ENCODE results near the gene GRK1. TPM values are rescaled to one million over a fixed set of nuclear protein-coding genes. Genes with fewer than 3 reads are reported as not detected.

Gene GRK1
- total and polyA plus RNA-seq, 2 of the 4 experiments (the other 2 are of a cell fraction), result not detected

- 0 out of 2 replicates have a peak, but pooled peaks cover 4% of the 10 kb centered on the region for H4K20me1 ChIP-seq (ENCODE audit: insufficient read depth, low read length)
- H2BK120ac ChIP-seq (ENCODE audit: low read depth, low read length), result no peak overlapping the region
- H2BK20ac ChIP-seq (ENCODE audit: low read depth, low read length), result no peak overlapping the region
- H3K9me1 ChIP-seq (ENCODE audit: insufficient read depth, low read length), result peaks cover 6% of the 10 kb centered on the region; the same call in 1 of the 2 replicates
- H2BK5ac ChIP-seq (ENCODE audit: low read depth, low read length, poor library complexity, severe bottlenecking), result no peak overlapping the region
- no peak overlapping the region for H2AK9ac ChIP-seq (replicated peaks; ENCODE audit: low read depth, low read length, poor library complexity)
- no peak overlapping the region for H4K91ac ChIP-seq (ENCODE audit: insufficient read depth, low read depth, low read length)
- H4K8ac ChIP-seq (ENCODE audit: low read depth in 2 of 2, low read length in 2 of 2), result no peak overlapping the region
- ChIA-PET CTCF (no interaction called here), POLR2A (ENCODE audit: unreplicated experiment) (no interaction called here)
- H3K27me3 ChIP-seq (ENCODE audit: control insufficient read depth, insufficient read depth, low read length), result peaks cover 40% of the 10 kb centered on the region
- dilution Hi-C loops (cut with HindIII; ENCODE audit: low sequenced_read_pairs, unreplicated experiment) (no loop called here), in situ Hi-C loops (cut with MboI; ENCODE audit: low sequenced_read_pairs) (no loop called here), intact Hi-C loops (cut with micrococcal nuclease) (no loop called here)
- no peak overlapping the region for H3K23ac ChIP-seq (ENCODE audit: low read depth, low read length)
- no peak overlapping the region for H3K4me2 ChIP-seq (ENCODE audit: low read depth, low read length)
- no peak overlapping the region for H2BK15ac ChIP-seq (ENCODE audit: low read depth, low read length)
- no peak overlapping the region for H3K27ac ChIP-seq (ENCODE audit: insufficient read depth, low read length)
- no peak for DNase-seq
- H3K36me3 ChIP-seq (ENCODE audit: control insufficient read depth, insufficient read depth, low read length), result no peaks in the 10 kb centered on the region
- H3K9ac ChIP-seq (ENCODE audit: low read depth, low read length), result no peak overlapping the region
- no peak overlapping the region for H3K4ac ChIP-seq (ENCODE audit: low read depth, low read length)
- no peak overlapping the region for H3K18ac ChIP-seq (ENCODE audit: low read depth, low read length)
- H2AFZ ChIP-seq (replicated peaks; ENCODE audit: low read length, poor library complexity), result no peak overlapping the region
- no peaks in the 10 kb centered on the region for H3K4me1 ChIP-seq (ENCODE audit: control insufficient read depth, insufficient read depth, low read length)
- H3K9me3 ChIP-seq (ENCODE audit: control insufficient read depth, insufficient read depth, low read length), result no peaks in the 10 kb centered on the region
- H3K56ac ChIP-seq (ENCODE audit: extremely low read depth, insufficient read depth, low read length), result no peak overlapping the region
- no TSS peak for BruUV-seq (replicated peaks)
- no peak for ATAC-seq (ENCODE audit: low read depth)
- H3K14ac ChIP-seq (replicated peaks; ENCODE audit: low read depth, low read length), result no peak overlapping the region
- no peak overlapping the region for H4K5ac ChIP-seq (ENCODE audit: low read depth, low read length)
- TF ChIP-seq RFX5 (IDR thresholded peaks at IDR 0.05; ENCODE audit: low read depth, low read length) (no peak), CEBPB (IDR thresholded peaks at IDR 0.05; ENCODE audit: low read depth, low read length) (no peak), RCOR1 (IDR thresholded peaks at IDR 0.05; ENCODE audit: insufficient replicate concordance, low read length) (no peak), RAD21 (IDR thresholded peaks at IDR 0.05; ENCODE audit: low read length) (no peak), USF2 (IDR thresholded peaks at IDR 0.05; ENCODE audit: low read depth, low read length) (no peak), ELK1 (IDR thresholded peaks at IDR 0.05; ENCODE audit: borderline replicate concordance, low read depth, low read length) (no peak), MXI1 (IDR thresholded peaks at IDR 0.05; ENCODE audit: borderline replicate concordance, low read depth, low read length) (no peak), CHD1 (IDR thresholded peaks at IDR 0.05; ENCODE audit: low read depth, low read length) (no peak), SMC3 (IDR thresholded peaks at IDR 0.05; ENCODE audit: low read depth, low read length) (no peak), FOS (IDR thresholded peaks at IDR 0.05; ENCODE audit: low read depth, low read length) (no peak), BHLHE40 (IDR thresholded peaks at IDR 0.05; ENCODE audit: low read depth, low read length) (no peak), CTCF (conservative IDR thresholded peaks at IDR 0.05; ENCODE audit: low read depth, low read length) (no peak), POLR2A (IDR thresholded peaks at IDR 0.05; ENCODE audit: low read depth, low read length) (no peak), NFE2L2 (IDR thresholded peaks at IDR 0.05; ENCODE audit: low read depth, low read length) (no peak), MAZ (IDR thresholded peaks at IDR 0.05; ENCODE audit: borderline replicate concordance, low read depth, low read length) (no peak), MAFK (IDR thresholded peaks at IDR 0.05; ENCODE audit: low read depth, low read length) (no peak)
- no peak overlapping the region for H2AK5ac ChIP-seq (ENCODE audit: low read depth, low read length)
- 79% methylated on average over 24 of the region's 26 CpGs; no CpG with 5 or more reads in 1 of the 2 experiments for WGBS, 2 experiments (ENCODE audit: extremely low coverage in 2 of 2, insufficient read length in 1 of 2)
- H3K79me1 ChIP-seq (ENCODE audit: low read depth in 1 of 2, low read length in 2 of 2), result no peaks in the 10 kb centered on the region
- H3K4me3 ChIP-seq (ENCODE audit: insufficient read depth, low read depth, low read length), result no peak overlapping the region
These were observed 68.2 kb downstream of the GRK1 start for GRCh38 chr13:113735194-113735593.

All from IMR-90 (cell line).